Liver (tissue), 9 donors: ENCODE measurements around the gene UPK1A. TPM values are rescaled to one million over a fixed set of nuclear protein-coding genes. Genes with fewer than 3 reads are reported as not detected.
"Not testable (repeated sequence)": the region's sequence is repeated elsewhere in the genome, so short reads cannot be mapped to it uniquely, and the experiment has no call there.

ENCODE experiments used
- DNase-seq: peaks from one replicate; pipeline ENCODE4 v3.0.0-alpha.2; 2017; ENCODE audit warnings: low spot score
- H3K27ac ChIP-seq, 2 donors: one replicate each; pipeline ENCODE4 v1.7.0; 2013; ENCODE audit warnings: inconsistent platforms in 2 of 2, low read length in 2 of 2, control low read depth in 1 of 2, low read depth in 1 of 2, mild to moderate bottlenecking in 1 of 2
- H3K27me3 ChIP-seq, 4 donors: one replicate each; pipeline versions ENCODE4 v1.6.1 to v1.7.0; 2013; ENCODE audit warnings: low read length in 3 of 4, inconsistent platforms in 1 of 4, mild to moderate bottlenecking in 1 of 4, moderate library complexity in 1 of 4; ENCODE audit not compliant: control insufficient read depth in 4 of 4, insufficient read depth in 4 of 4
- H3K36me3 ChIP-seq, 4 donors: one replicate each; pipeline versions ENCODE4 v1.6.1 to v1.7.0; 2013; ENCODE audit warnings: low read length in 3 of 4, mild to moderate bottlenecking in 3 of 4, low read depth in 1 of 4, moderate library complexity in 1 of 4; ENCODE audit not compliant: control insufficient read depth in 4 of 4, insufficient read depth in 3 of 4
- H3K4me1 ChIP-seq, 4 donors: one replicate each; pipeline versions ENCODE4 v1.6.1 to v1.7.0; 2013; ENCODE audit warnings: low read length in 3 of 4, mild to moderate bottlenecking in 3 of 4, moderate library complexity in 1 of 4; ENCODE audit not compliant: control insufficient read depth in 4 of 4, insufficient read depth in 4 of 4
- H3K4me3 ChIP-seq, 3 donors: one replicate each; pipeline versions ENCODE4 v1.6.1 to v1.7.0; 2013; ENCODE audit warnings: low read length in 3 of 3, control low read depth in 1 of 3, low read depth in 1 of 3, mild to moderate bottlenecking in 1 of 3
- H3K9ac ChIP-seq, 2 donors: one replicate each; pipeline ENCODE4 v1.7.0; 2013; ENCODE audit warnings: low read length in 2 of 2, mild to moderate bottlenecking in 2 of 2, moderate library complexity in 2 of 2, control low read depth in 1 of 2, low read depth in 1 of 2
- H3K9me3 ChIP-seq, 4 donors: one replicate each; pipeline versions ENCODE4 v1.6.1 to v1.7.0; 2013; ENCODE audit warnings: low read length in 3 of 4; ENCODE audit not compliant: control insufficient read depth in 4 of 4
- EGR1 ChIP-seq, 2 donors: IDR thresholded peaks; 2 replicates each; pipeline ENCODE4 v1.6.1; 2016 to 2018; ENCODE audit warnings: antibody characterized with exemption in 2 of 2, low read depth in 2 of 2
- GABPA ChIP-seq, 2 donors: IDR thresholded peaks in 1 of 2; conservative IDR thresholded peaks in 1 of 2; 2 replicates each; pipeline ENCODE4 v1.6.1; 2016; ENCODE audit warnings: antibody characterized with exemption in 2 of 2, mild to moderate bottlenecking in 1 of 2, moderate library complexity in 1 of 2
- HNF4A ChIP-seq, 2 donors: conservative IDR thresholded peaks; 2 replicates each; pipeline ENCODE4 v1.6.1; 2016; ENCODE audit warnings: antibody characterized with exemption in 2 of 2, mild to moderate bottlenecking in 2 of 2
- HNF4G ChIP-seq: IDR thresholded peaks from 2 replicates; pipeline ENCODE4 v1.6.1; 2016; ENCODE audit warnings: antibody characterized with exemption
- JUND ChIP-seq, 2 donors: IDR thresholded peaks; 2 replicates each; pipeline ENCODE4 v1.6.1; 2016; ENCODE audit warnings: antibody characterized with exemption in 2 of 2
- NR2F2 ChIP-seq: IDR thresholded peaks from 2 replicates; pipeline ENCODE4 v1.6.1; 2016; ENCODE audit warnings: antibody characterized with exemption
- RAD21 ChIP-seq, 2 donors: IDR thresholded peaks; 2 replicates each; pipeline ENCODE4 v1.6.1; 2016; ENCODE audit warnings: antibody characterized with exemption in 2 of 2, mild to moderate bottlenecking in 2 of 2
- RXRA ChIP-seq, 2 donors: IDR thresholded peaks; 2 replicates each; pipeline ENCODE4 v1.6.1; 2017 to 2018; ENCODE audit warnings: antibody characterized with exemption in 2 of 2, mild to moderate bottlenecking in 1 of 2
- SP1 ChIP-seq: IDR thresholded peaks from 2 replicates; pipeline ENCODE4 v1.6.1; 2018; ENCODE audit warnings: antibody characterized with exemption, mild to moderate bottlenecking
- TAF1 ChIP-seq: conservative IDR thresholded peaks from 2 replicates; pipeline ENCODE4 v1.6.1; 2016; ENCODE audit warnings: antibody characterized with exemption, mild to moderate bottlenecking
- YY1 ChIP-seq: IDR thresholded peaks from 2 replicates; pipeline ENCODE4 v1.6.1; 2016; ENCODE audit warnings: antibody characterized with exemption, mild to moderate bottlenecking
- WGBS: extraction: QIAGEN DNeasy Blood & Tissue Kit; methylation state at CpG from one replicate; pipeline ENCODE4 v1.1.7; 2013; 5-methylcytosine and 5-hydroxymethylcytosine counted together
- polyA plus RNA-seq, 2 donors: library from polyadenylated mRNA; stranded (reverse) in 1 of 2; unstranded in 1 of 2; fragments of 200-250 nt in 1 of 2; fragments of >200 nt in 1 of 2; fragmentation: Nextera tagmentation in 1 of 2; extraction: Ambion mirVana in 1 of 2; gene quantifications; one replicate each; pipeline versions ENCODE4 v1.2.1 to v1.2.3, GENCODE V29; 2013 to 2015
- total RNA-seq, 2 donors: library from RNA; depleted of rRNA; stranded (reverse); fragments of >200 nt; gene quantifications; one replicate each; pipeline ENCODE4 v1.2.3, GENCODE V29; 2014
- TF ChIP-seq, protein P1 (sequence below): IDR thresholded peaks from 2 replicates; pipeline ENCODE4 v1.6.1; 2016; ENCODE audit warnings: antibody characterized with exemption
- TF ChIP-seq, protein P2 (sequence below): fragments of 150-350 bp; IDR thresholded peaks from 2 replicates; pipeline ENCODE4 v1.5.1; 2017; ENCODE audit warnings: improper control_type of control experiment, low read depth, low read length; ENCODE audit not compliant: missing input control
- TF ChIP-seq, protein P3 (sequence below): IDR thresholded peaks from 2 replicates; pipeline ENCODE4 v1.6.1; 2016; ENCODE audit warnings: antibody characterized with exemption, mild to moderate bottlenecking
- TF ChIP-seq, protein P4 (sequence below): IDR thresholded peaks from 2 replicates; pipeline ENCODE4 v1.6.1; 2016; ENCODE audit warnings: antibody characterized with exemption
- donor health status: healthy.
- donor health status: healthy.
- donor health status: healthy.
- donor health status: healthy.
- donor health status: healthy.

The UPK1A gene
- total and polyA plus RNA-seq, 4 donors, result 0.10 to 0.56 TPM; not detected in 2

DNA sequence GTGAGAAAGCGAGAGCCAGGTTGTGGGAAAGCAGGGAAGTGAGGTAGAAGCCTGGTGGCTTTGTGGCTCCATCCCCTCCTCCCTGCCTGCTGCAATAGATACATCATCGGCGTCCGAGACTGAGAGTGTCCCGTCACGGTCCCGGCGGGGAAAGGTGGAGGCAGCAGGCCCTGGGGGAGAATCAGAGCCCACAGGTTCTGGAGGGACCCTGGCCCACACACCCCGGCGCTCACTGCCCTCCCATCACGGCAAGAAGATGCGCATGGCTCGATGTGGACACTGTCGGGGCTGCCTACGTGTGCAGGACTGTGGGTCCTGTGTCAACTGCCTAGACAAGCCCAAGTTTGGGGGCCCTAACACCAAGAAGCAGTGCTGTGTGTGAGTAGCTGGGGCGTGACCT, 56.6 kb downstream of the UPK1A start:
- no peak for DNase-seq
- WGBS, result 96% methylated on average over 16 of the region's 16 CpGs
- H3K9me3 ChIP-seq, result no peaks in the 10 kb centered on the region
- no peak overlapping the region for H3K4me3 ChIP-seq
- TF ChIP-seq SP1, result no peak
- TF ChIP-seq GABPA (IDR thresholded peaks at IDR 0.05 in 1 of 2, conservative IDR thresholded peaks at IDR 0.05 in 1 of 2), result no peak
- TF ChIP-seq RAD21 (IDR thresholded peaks at IDR 0.05), result no peak
- no peak for TF ChIP-seq NR2F2
- no peak for TF ChIP-seq TAF1
- no peak for TF ChIP-seq JUND (IDR thresholded peaks at IDR 0.05)
- TF ChIP-seq, protein P1, sequence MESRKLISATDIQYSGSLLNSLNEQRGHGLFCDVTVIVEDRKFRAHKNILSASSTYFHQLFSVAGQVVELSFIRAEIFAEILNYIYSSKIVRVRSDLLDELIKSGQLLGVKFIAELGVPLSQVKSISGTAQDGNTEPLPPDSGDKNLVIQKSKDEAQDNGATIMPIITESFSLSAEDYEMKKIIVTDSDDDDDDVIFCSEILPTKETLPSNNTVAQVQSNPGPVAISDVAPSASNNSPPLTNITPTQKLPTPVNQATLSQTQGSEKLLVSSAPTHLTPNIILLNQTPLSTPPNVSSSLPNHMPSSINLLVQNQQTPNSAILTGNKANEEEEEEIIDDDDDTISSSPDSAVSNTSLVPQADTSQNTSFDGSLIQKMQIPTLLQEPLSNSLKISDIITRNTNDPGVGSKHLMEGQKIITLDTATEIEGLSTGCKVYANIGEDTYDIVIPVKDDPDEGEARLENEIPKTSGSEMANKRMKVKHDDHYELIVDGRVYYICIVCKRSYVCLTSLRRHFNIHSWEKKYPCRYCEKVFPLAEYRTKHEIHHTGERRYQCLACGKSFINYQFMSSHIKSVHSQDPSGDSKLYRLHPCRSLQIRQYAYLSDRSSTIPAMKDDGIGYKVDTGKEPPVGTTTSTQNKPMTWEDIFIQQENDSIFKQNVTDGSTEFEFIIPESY, result no peak
- H3K27ac ChIP-seq, result no peak overlapping the region
- H3K27me3 ChIP-seq, result no peaks in the 10 kb centered on the region
- peaks cover 7 to 20% (median 17%) of the 10 kb centered on the region in 4 donors for H3K4me1 ChIP-seq
- peaks cover 49 to 67% (median 55%) of the 10 kb centered on the region in 4 donors for H3K36me3 ChIP-seq
- no peak overlapping the region for H3K9ac ChIP-seq

DNA sequence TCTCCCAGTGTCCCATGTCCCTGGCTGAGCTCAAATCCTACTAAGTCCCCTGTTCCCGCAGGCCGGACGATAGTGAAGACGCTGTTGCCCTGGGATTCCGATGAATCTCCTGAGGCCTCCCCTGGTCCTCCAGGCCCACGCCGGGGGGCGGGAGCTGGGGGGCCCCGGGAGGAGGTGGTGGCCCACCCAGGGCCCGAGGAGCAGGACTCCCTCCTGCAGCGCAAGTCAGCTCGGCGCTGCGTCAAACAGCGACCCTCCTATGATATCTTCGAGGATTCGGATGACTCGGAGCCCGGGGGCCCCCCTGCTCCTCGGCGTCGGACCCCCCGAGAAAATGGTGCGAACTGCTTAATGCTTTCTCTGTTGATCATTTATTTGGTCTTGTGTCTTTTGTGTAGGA, 57.4 kb downstream of the UPK1A start:
- Histone ChIP-seq H3K4me3 (no peak overlapping the region), H3K27ac (no peak overlapping the region), H3K27me3 (no peaks in the 10 kb centered on the region), H3K9me3 (no peaks in the 10 kb centered on the region), H3K36me3 (peaks cover 57 to 75% (median 62%) of the 10 kb centered on the region in 4 donors), H3K9ac (no peak overlapping the region), H3K4me1 (peaks cover 7 to 18% (median 15%) of the 10 kb centered on the region in 4 donors)
- no peak for TF ChIP-seq NR2F2
- TF ChIP-seq, protein P2, sequence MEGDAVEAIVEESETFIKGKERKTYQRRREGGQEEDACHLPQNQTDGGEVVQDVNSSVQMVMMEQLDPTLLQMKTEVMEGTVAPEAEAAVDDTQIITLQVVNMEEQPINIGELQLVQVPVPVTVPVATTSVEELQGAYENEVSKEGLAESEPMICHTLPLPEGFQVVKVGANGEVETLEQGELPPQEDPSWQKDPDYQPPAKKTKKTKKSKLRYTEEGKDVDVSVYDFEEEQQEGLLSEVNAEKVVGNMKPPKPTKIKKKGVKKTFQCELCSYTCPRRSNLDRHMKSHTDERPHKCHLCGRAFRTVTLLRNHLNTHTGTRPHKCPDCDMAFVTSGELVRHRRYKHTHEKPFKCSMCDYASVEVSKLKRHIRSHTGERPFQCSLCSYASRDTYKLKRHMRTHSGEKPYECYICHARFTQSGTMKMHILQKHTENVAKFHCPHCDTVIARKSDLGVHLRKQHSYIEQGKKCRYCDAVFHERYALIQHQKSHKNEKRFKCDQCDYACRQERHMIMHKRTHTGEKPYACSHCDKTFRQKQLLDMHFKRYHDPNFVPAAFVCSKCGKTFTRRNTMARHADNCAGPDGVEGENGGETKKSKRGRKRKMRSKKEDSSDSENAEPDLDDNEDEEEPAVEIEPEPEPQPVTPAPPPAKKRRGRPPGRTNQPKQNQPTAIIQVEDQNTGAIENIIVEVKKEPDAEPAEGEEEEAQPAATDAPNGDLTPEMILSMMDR, result no peak
- TF ChIP-seq, protein P3, sequence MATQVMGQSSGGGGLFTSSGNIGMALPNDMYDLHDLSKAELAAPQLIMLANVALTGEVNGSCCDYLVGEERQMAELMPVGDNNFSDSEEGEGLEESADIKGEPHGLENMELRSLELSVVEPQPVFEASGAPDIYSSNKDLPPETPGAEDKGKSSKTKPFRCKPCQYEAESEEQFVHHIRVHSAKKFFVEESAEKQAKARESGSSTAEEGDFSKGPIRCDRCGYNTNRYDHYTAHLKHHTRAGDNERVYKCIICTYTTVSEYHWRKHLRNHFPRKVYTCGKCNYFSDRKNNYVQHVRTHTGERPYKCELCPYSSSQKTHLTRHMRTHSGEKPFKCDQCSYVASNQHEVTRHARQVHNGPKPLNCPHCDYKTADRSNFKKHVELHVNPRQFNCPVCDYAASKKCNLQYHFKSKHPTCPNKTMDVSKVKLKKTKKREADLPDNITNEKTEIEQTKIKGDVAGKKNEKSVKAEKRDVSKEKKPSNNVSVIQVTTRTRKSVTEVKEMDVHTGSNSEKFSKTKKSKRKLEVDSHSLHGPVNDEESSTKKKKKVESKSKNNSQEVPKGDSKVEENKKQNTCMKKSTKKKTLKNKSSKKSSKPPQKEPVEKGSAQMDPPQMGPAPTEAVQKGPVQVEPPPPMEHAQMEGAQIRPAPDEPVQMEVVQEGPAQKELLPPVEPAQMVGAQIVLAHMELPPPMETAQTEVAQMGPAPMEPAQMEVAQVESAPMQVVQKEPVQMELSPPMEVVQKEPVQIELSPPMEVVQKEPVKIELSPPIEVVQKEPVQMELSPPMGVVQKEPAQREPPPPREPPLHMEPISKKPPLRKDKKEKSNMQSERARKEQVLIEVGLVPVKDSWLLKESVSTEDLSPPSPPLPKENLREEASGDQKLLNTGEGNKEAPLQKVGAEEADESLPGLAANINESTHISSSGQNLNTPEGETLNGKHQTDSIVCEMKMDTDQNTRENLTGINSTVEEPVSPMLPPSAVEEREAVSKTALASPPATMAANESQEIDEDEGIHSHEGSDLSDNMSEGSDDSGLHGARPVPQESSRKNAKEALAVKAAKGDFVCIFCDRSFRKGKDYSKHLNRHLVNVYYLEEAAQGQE, result no peak
- no peak for TF ChIP-seq RXRA (IDR thresholded peaks at IDR 0.05)
- no peak for TF ChIP-seq EGR1 (IDR thresholded peaks at IDR 0.05; ENCODE audit: low read depth in 2 of 2)
- TF ChIP-seq JUND (IDR thresholded peaks at IDR 0.05), result no peak
- no peak for TF ChIP-seq YY1
- no peak for TF ChIP-seq HNF4A (conservative IDR thresholded peaks at IDR 0.05)
- no peak for TF ChIP-seq RAD21 (IDR thresholded peaks at IDR 0.05)
- TF ChIP-seq TAF1, result no peak
- TF ChIP-seq, protein P4, sequence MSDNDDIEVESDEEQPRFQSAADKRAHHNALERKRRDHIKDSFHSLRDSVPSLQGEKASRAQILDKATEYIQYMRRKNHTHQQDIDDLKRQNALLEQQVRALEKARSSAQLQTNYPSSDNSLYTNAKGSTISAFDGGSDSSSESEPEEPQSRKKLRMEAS, result no peak
- no peak for TF ChIP-seq GABPA (IDR thresholded peaks at IDR 0.05 in 1 of 2, conservative IDR thresholded peaks at IDR 0.05 in 1 of 2)
- no peak for TF ChIP-seq SP1
- TF ChIP-seq HNF4G, result no peak
- TF ChIP-seq, protein P1, result no peak
- 96% methylated on average over 24 of the region's 24 CpGs for WGBS
- DNase-seq, result no peak

DNA sequence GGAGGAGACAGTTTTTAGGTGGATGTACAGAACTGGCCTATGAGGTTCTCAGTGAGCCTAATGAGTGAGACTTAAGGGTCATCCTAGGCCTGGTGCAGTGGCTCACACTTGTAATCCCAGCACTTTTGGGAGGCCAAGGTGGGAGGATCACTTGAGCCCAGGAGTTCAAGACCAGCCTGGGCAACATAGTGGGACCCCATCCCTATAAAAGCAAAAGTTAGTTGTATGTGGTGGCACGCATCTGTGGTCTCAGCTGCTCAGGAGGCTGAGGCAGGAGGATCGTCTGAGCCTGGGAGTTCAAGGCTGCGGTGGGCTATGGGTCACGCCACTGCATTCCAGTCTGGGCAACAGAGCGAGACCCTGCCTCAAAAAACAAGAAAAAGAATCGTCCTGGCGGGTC, 57.8 kb downstream of the UPK1A start:
- H3K27me3 ChIP-seq, result not testable (repeated sequence)
- 97% methylated on average over 7 of the region's 7 CpGs for WGBS

More for the DNA sequence above, 57.8 kb downstream of the UPK1A start:
- not testable (repeated sequence) for H3K4me3 ChIP-seq, H3K27ac ChIP-seq, H3K9ac ChIP-seq, H3K9me3 ChIP-seq, DNase-seq
- Histone ChIP-seq H3K36me3 (peaks cover 61 to 79% (median 65%) of the 10 kb centered on the region in 4 donors), H3K4me1 (peaks cover 7 to 13% (median 11%) of the 10 kb centered on the region in 4 donors)
